WI38 (cell line): ENCODE results near the gene CCL19.
"Not testable (repeated sequence)": the region's sequence is repeated elsewhere in the genome, so short reads cannot be mapped to it uniquely, and the experiment has no call there.

Experiments
- H3K4me3 ChIP-seq: 2 replicates; pipeline ENCODE4 v1.5.1; 2011; ENCODE audit warnings: low read depth, mild to moderate bottlenecking, control low read depth, low read length
- TF ChIP-seq, protein P1 (sequence below): IDR thresholded peaks from 2 replicates; pipeline ENCODE4 v1.5.1; 2012; ENCODE audit warnings: low read depth, mild to moderate bottlenecking, control low read depth, low read length

CCL19 gene

DNA sequence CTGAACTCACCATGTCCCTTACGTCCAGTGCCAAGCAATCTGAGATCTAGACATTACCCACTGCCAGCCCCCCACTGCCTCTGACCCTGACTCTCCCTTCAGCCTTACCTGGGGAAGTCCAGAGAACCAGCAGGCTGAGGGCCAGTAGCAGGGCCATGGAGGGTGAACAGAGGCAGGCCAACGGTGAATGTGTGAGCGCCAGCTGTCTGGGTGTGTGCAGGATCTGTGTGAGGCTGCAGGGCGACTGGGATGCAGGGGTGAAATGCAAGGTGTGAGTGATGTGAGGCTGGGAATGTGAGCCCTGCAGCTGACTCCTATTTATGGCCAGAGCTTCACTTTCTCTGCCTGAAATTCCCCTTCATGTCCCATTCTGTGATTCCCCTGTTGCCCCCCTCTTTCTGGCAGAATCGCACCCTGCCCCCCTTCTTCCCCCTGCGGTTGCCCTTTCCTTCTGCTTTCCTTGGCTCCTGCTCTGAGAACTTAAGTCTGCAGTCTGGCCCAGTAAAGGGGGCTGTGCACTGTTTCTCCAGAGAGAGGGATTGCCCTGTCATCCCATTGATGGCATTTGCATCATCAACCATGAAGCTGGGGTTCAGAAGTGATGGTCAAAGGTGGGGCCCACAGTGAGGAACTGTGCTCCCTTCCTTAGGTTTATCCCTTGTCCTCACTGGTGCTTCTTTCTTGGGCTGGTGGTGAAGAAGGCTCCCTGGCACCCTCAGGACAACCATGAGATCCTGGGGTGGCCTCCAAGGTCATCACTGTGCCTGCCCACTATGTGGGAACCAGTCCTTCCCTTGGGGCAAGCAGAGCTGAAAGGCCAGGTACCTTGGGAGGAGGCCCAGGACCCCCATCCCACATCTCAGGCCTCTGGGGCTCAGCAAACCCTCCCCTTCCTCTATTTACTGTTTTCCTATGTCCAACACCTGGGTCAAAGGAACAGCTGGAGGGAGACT is at the start of gene CCL19:
Gene CCL19, minus strand, starts transcription at position 294 of the 953 bp plus-strand sequence. Its CDS starts 137 bp downstream, at position 157.
- TF ChIP-seq, protein P1, sequence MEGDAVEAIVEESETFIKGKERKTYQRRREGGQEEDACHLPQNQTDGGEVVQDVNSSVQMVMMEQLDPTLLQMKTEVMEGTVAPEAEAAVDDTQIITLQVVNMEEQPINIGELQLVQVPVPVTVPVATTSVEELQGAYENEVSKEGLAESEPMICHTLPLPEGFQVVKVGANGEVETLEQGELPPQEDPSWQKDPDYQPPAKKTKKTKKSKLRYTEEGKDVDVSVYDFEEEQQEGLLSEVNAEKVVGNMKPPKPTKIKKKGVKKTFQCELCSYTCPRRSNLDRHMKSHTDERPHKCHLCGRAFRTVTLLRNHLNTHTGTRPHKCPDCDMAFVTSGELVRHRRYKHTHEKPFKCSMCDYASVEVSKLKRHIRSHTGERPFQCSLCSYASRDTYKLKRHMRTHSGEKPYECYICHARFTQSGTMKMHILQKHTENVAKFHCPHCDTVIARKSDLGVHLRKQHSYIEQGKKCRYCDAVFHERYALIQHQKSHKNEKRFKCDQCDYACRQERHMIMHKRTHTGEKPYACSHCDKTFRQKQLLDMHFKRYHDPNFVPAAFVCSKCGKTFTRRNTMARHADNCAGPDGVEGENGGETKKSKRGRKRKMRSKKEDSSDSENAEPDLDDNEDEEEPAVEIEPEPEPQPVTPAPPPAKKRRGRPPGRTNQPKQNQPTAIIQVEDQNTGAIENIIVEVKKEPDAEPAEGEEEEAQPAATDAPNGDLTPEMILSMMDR, result no peak
- H3K4me3 ChIP-seq, result no peak within 1 kb of the TSS

DNA sequence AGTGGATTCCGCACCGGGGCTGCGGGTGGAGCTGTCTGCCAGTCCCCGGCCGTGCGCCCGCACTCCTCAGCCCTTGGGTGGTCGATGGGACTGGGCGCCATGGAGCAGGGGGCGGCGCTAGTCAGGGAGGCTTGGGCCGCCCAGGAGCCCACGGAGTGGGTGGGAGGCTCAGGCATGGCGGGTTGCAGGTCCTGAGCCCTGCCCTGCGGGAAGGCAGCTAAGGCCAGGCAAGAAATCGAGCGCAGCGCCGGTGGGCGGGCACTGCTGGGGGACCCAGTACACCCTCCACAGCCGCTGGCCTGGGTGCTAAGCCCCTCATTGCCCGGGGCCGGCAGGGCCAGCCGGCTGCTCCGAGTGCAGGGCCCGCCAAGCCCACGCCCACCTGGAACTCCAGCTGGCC is 49.1 kb upstream of the CCL19 start:
- H3K4me3 ChIP-seq, result not testable (repeated sequence)

DNA sequence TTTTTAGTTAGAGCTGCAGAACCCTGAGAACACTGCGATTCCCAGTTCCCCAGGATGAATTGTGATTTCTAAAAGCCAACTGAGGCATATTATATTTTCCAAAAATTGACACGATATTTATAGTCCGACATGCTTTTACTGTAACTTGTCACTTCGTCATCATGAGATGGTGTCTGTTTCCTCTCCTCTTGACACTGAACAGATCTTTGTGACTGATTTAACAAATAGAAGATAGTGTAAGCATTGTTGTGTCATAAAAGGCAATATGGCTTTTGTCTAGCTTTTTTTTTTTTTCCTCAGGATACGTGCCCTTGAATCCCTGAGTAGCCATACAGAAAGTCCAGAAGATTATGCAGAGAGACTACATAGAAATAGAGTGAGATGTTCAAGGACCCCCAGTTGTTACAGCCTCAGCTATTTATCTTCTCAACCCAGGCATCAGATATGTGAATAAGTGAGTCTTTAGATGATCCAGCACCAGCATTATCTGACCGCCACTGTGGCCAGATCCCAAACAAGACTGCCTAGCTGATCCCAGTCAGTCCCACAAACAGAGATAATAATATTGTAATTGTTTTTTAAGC is 46.7 kb upstream of the CCL19 start:
- TF ChIP-seq, protein P1, result no peak
- no peak overlapping the region for H3K4me3 ChIP-seq

DNA sequence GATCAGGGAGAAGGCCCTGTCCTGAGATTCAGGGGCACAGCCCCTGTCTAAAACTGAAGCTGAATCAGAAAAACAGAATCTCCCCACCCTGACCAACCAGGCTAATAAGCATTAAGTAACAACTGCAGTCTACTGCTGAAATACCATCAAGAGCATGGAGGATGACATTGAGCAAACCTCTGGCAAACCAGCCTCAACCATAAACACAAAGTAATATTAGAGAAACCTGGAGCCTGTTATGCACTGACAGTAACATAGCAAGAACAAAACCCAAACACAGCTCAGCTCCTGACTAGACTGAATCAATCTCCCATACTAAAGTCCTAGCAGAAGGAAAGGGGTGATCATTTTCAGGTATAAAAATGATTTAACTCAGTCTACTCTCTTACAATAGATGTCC is 43.6 kb upstream of the CCL19 start:
- TF ChIP-seq, protein P1, result no peak
- no peak overlapping the region for H3K4me3 ChIP-seq

DNA sequence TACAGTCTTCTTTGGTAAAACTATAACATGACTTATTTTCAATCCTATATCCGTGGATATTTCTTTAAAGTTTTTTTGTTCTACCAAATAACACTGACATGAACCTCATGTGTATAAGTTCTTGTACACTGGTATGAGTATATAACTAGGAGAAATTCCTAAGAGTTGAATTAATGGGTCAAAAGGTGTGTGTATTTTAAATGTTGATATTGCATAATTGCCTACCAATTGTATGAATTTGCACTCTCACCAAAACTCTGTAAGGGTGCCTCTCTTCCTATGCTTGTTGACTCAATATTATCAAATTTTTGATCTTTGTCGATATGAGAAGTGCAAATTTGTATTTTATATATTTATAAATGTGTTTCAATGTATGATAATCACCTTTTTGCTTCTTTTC is 41.8 kb upstream of the CCL19 start:
- no peak overlapping the region for H3K4me3 ChIP-seq
- TF ChIP-seq, protein P1, result no peak

DNA sequence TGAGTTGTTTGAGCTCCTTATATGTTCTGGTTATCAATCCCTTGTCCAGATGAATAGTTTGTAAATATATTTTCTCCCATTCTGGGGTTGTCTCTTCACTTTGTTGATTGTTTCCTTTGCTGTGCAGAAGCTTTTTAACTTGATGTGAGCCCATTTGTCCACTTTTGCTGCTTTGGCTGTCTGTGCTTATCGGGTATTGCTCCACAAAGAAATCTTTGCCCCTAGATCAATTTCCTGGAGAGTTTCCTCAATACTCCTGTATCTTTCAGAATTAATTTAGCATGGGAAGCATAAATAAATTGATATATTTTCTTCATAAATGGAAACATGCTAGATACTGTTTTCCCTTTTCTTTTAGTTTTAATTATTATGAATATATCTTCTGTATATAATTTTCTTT is 41.4 kb upstream of the CCL19 start:
- TF ChIP-seq, protein P1, result no peak
- no peak overlapping the region for H3K4me3 ChIP-seq

DNA sequence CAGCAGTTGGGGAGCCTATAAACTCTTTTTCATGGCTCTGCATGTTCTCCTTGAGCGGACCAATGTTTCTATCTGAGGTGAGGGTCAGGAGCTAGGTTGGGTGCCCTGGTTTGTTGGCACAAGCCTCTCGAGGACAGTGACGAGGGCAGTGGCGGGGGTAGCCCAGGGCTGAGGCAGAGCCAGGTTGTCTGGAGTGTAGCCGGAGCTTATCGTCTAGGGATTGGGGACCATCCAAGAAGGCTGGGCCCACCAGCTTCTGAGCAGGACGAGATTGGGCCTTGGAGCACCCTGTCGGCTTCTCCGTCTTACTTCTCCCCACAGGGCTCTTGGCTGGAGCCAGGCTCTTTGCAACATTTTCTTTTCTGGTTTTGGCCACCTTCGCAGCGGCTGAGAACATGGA is 32.1 kb upstream of the CCL19 start:
- TF ChIP-seq, protein P1, result no peak
- no peak overlapping the region for H3K4me3 ChIP-seq

DNA sequence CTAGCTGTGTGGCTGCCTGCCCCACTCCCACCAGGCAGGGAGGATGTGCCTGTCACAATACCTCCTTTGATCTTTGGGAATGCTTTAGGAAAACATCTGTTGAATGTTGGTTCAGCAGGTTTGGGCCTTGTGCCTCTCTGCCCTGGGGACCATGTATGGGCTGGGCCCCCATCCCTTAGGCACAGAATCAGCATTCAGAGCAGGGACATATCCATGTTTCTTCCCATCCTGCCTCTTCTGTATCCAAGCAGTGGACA is 28.6 kb upstream of the CCL19 start:
- H3K4me3 ChIP-seq, result not testable (repeated sequence)
